H9 (cell line): Measurements from ENCODE around the gene SOCS1. TPM values are rescaled to one million over a fixed set of nuclear protein-coding genes. Genes with fewer than 3 reads are reported as not detected.

Experiments used
- DNase-seq: peaks from one replicate; pipeline ENCODE4 v3.0.0-alpha.2; 2017
- H2AFZ ChIP-seq: one replicate; pipeline ENCODE4 v1.6.1; 2013; ENCODE audit warnings: mild to moderate bottlenecking, low read length, control low read depth, moderate library complexity
- H2AK5ac ChIP-seq: 2 replicates; pipeline ENCODE4 v1.6.1; 2013; ENCODE audit warnings: low read length, control low read depth, mixed read lengths; ENCODE audit not compliant: insufficient read length
- H2BK120ac ChIP-seq: one replicate; pipeline ENCODE4 v1.6.1; 2013; ENCODE audit warnings: low read depth, mild to moderate bottlenecking, low read length, control low read depth, inconsistent platforms; ENCODE audit not compliant: poor library complexity, severe bottlenecking
- H2BK12ac ChIP-seq: 2 replicates; pipeline ENCODE4 v1.6.1; 2013; ENCODE audit warnings: low read length, control low read depth, mixed read lengths, low read depth; ENCODE audit not compliant: insufficient read length
- H2BK15ac ChIP-seq: 2 replicates; pipeline ENCODE4 v1.6.1; 2013; ENCODE audit warnings: low read depth, low read length, control low read depth
- H2BK20ac ChIP-seq: one replicate; pipeline ENCODE4 v1.6.1; 2013; ENCODE audit warnings: low read depth, mild to moderate bottlenecking, low read length, control low read depth, inconsistent platforms; ENCODE audit not compliant: poor library complexity, severe bottlenecking
- H2BK5ac ChIP-seq: 2 replicates; pipeline ENCODE4 v1.6.1; 2013; ENCODE audit warnings: low read length, control low read depth, mixed read lengths; ENCODE audit not compliant: insufficient read length
- H3K14ac ChIP-seq: 2 replicates; pipeline ENCODE4 v1.6.1; 2013; ENCODE audit warnings: low read length, control low read depth; ENCODE audit not compliant: insufficient read depth
- H3K18ac ChIP-seq: 2 replicates; pipeline ENCODE4 v1.6.1; 2013; ENCODE audit warnings: low read depth, mild to moderate bottlenecking, mixed read lengths, low read length, control low read depth; ENCODE audit not compliant: insufficient read length
- H3K23ac ChIP-seq: 2 replicates; pipeline ENCODE4 v1.6.1; 2013; ENCODE audit warnings: low read length, control low read depth, mixed read lengths, low read depth; ENCODE audit not compliant: insufficient read length
- H3K23me2 ChIP-seq: 2 replicates; pipeline ENCODE4 v1.6.1; 2013; ENCODE audit warnings: low read depth, mild to moderate bottlenecking, mixed read lengths, low read length, control low read depth; ENCODE audit not compliant: insufficient read length, poor library complexity, severe bottlenecking
- H3K27ac ChIP-seq: 2 replicates; pipeline ENCODE4 v1.5.1; 2013; ENCODE audit warnings: low read length, control low read depth, mixed read lengths, low read depth; ENCODE audit not compliant: insufficient read length
- H3K27me3 ChIP-seq: 2 replicates; pipeline ENCODE4 v1.6.1; 2013; ENCODE audit warnings: low read length, control low read depth, inconsistent platforms; ENCODE audit not compliant: insufficient read depth
- H3K4ac ChIP-seq: 2 replicates; pipeline ENCODE4 v1.6.1; 2013; ENCODE audit warnings: low read depth, mild to moderate bottlenecking, control low read depth, inconsistent platforms, low read length, moderate library complexity
- H3K4me1 ChIP-seq: 2 replicates; pipeline ENCODE4 v1.6.1; 2013; ENCODE audit warnings: low read length, control low read depth, inconsistent platforms; ENCODE audit not compliant: insufficient read depth
- H3K4me2 ChIP-seq: 2 replicates; pipeline ENCODE4 v1.6.1; 2013; ENCODE audit warnings: low read length, control low read depth, mixed read lengths; ENCODE audit not compliant: insufficient read length, insufficient read depth
- H3K56ac ChIP-seq: 2 replicates; pipeline ENCODE4 v1.6.1; 2013; ENCODE audit warnings: low read depth, mild to moderate bottlenecking, mixed read lengths, low read length, control low read depth; ENCODE audit not compliant: insufficient read length
- H3K79me1 ChIP-seq: 2 replicates; pipeline ENCODE4 v1.6.1; 2013; ENCODE audit warnings: low read depth, mild to moderate bottlenecking, moderate library complexity, low read length, control low read depth, inconsistent platforms; ENCODE audit not compliant: insufficient read depth, poor library complexity, severe bottlenecking
- H3K79me2 ChIP-seq: 2 replicates; pipeline ENCODE4 v1.6.1; 2013; ENCODE audit warnings: low read length, control low read depth, inconsistent platforms; ENCODE audit not compliant: insufficient read depth
- H3K9ac ChIP-seq: 2 replicates; pipeline ENCODE4 v1.6.1; 2013; ENCODE audit warnings: low read length, control low read depth, mixed read lengths; ENCODE audit not compliant: insufficient read length; ENCODE audit errors: extremely low read depth
- H3K9me3 ChIP-seq: one replicate; pipeline ENCODE4 v1.6.1; 2013; ENCODE audit warnings: low read depth, low read length, inconsistent platforms; ENCODE audit not compliant: control insufficient read depth
- H3T11ph ChIP-seq: one replicate; pipeline ENCODE4 v1.6.1; 2013; ENCODE audit warnings: mild to moderate bottlenecking, low read length, control low read depth, inconsistent platforms
- H4K20me1 ChIP-seq: one replicate; pipeline ENCODE4 v1.6.1; 2013; ENCODE audit not compliant: control insufficient read depth, insufficient read length, insufficient read depth
- H4K5ac ChIP-seq: 2 replicates; pipeline ENCODE4 v1.6.1; 2013; ENCODE audit warnings: low read depth, mild to moderate bottlenecking, mixed read lengths, low read length, control low read depth; ENCODE audit not compliant: insufficient read length
- H4K8ac ChIP-seq: replicated peaks from 2 replicates; pipeline ENCODE4 v1.6.1; 2013; ENCODE audit warnings: low read length, control low read depth, mixed read lengths, low read depth; ENCODE audit not compliant: insufficient read length
- H4K91ac ChIP-seq: 2 replicates; pipeline ENCODE4 v1.6.1; 2013; ENCODE audit warnings: low read depth, mild to moderate bottlenecking, moderate library complexity, mixed read lengths, low read length, control low read depth; ENCODE audit not compliant: insufficient read length
- H3K27ac Mint-ChIP-seq, 3 experiments: 2 replicates in 2 of 3; 3 replicates in 1 of 3; pipeline ENCODE4 v1.8.0; 2020 to 2021; ENCODE audit warnings: mixed read lengths in 3 of 3, mild to moderate bottlenecking in 1 of 3, moderate library complexity in 1 of 3
- H3K27me3 Mint-ChIP-seq: 2 replicates; pipeline ENCODE4 v1.8.0; 2021; ENCODE audit warnings: low read depth, mild to moderate bottlenecking, moderate library complexity, mixed read lengths
- H3K36me3 Mint-ChIP-seq, 3 experiments: 2 replicates in 2 of 3; 3 replicates in 1 of 3; pipeline ENCODE4 v1.8.0; 2020 to 2021; ENCODE audit warnings: low read depth in 3 of 3, mixed read lengths in 3 of 3; ENCODE audit not compliant: insufficient read depth in 1 of 3
- H3K4me1 Mint-ChIP-seq, 2 experiments: 2 replicates each; pipeline ENCODE4 v1.8.0; 2020; ENCODE audit warnings: mixed read lengths in 2 of 2
- H3K4me3 Mint-ChIP-seq, 2 experiments: 2 replicates in 1 of 2; 3 replicates in 1 of 2; pipeline ENCODE4 v1.8.0; 2020 to 2021; ENCODE audit warnings: mild to moderate bottlenecking in 2 of 2, mixed read lengths in 2 of 2, moderate library complexity in 1 of 2
- H3K9me3 Mint-ChIP-seq, 2 experiments: 2 replicates in 1 of 2; 3 replicates in 1 of 2; pipeline ENCODE4 v1.8.0; 2020; ENCODE audit warnings: mild to moderate bottlenecking in 2 of 2, mixed read lengths in 2 of 2, moderate library complexity in 1 of 2
- WGBS: extraction: QIAGEN DNeasy Blood & Tissue Kit; methylation state at CpG from one replicate; pipeline ENCODE4 v1.1.7; 2013; ENCODE audit warnings: missing lambda C conversion rate, low lambda C conversion rate, mixed read lengths; ENCODE audit not compliant: insufficient read length; ENCODE audit errors: extremely low coverage; 5-methylcytosine and 5-hydroxymethylcytosine counted together
- total RNA-seq: library from RNA; stranded (reverse); gene quantifications from 2 replicates; pipeline ENCODE4 v1.2.1, GENCODE V29; 2021
- TF ChIP-seq, protein P1 (sequence below): fragments of 200-600 bp; sonication (generic); conservative IDR thresholded peaks from 3 replicates; pipeline ENCODE4 v1.8.0; 2021; ENCODE audit warnings: antibody characterized with exemption, mild to moderate bottlenecking

Gene SOCS1
- total RNA-seq, 1 experiment from 2014 or later = 11.0 TPM

DNA sequence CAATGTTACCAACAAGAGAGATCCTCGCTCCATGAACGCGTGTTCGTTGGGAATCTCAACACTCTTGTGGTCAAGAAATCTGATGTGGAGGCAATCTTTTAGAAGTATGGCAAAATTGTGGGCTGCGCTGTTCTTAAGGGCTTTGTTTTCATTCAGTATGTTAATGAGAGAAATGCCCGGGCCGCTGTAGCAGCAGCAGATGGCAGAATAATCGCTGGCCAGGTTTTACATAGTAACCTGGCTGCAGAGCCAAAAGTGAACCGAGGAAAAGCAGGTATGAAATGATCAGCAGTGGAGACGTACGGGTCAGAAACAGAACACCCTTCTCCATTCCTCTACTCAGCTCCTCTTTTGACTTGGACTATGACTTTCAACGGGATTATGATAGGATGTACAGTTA lies 13.3 kb downstream of the SOCS1 start:
- peaks cover 4 to 5% of the 10 kb centered on the region in 2 experiments; a peak in 2 of 4 replicates for H3K4me1 Mint-ChIP-seq

More for the DNA sequence above, 13.3 kb downstream of the SOCS1 start:
- Histone ChIP-seq H4K5ac (no peak overlapping the region), H3K27ac (no peak overlapping the region), H3K79me1 (no peaks in the 10 kb centered on the region), H3K4me1 (no peaks in the 10 kb centered on the region), H2BK15ac (no peak overlapping the region), H3K18ac (no peak overlapping the region), H2BK20ac (no peak overlapping the region), H2AK5ac (no peak overlapping the region), H3K23ac (no peak overlapping the region), H3K4me2 (no peak overlapping the region), H4K8ac (no peak overlapping the region), H4K91ac (no peak overlapping the region), H2BK12ac (no peak overlapping the region), H3K27me3 (no peaks in the 10 kb centered on the region), H4K20me1 (no peaks in the 10 kb centered on the region), H3K79me2 (no peaks in the 10 kb centered on the region), H3T11ph (no peak overlapping the region), H2BK5ac (no peak overlapping the region), H3K9ac (no peak overlapping the region), H3K14ac (no peak overlapping the region), H2AFZ (no peak overlapping the region), H3K23me2 (no peaks in the 10 kb centered on the region), H2BK120ac (no peak overlapping the region), H3K9me3 (no peaks in the 10 kb centered on the region), H3K4ac (no peak overlapping the region), H3K56ac (no peak overlapping the region)
- no peak for DNase-seq
- Mint-ChIP-seq H3K9me3 (no peaks in the 10 kb centered on the region), H3K27me3 (peaks cover 1% of the 10 kb centered on the region; the same call in 1 of the 2 replicates), H3K36me3 (no peaks in the 10 kb centered on the region; a peak in 1 of 7 replicates), H3K27ac (no peak overlapping the region), H3K4me3 (no peak overlapping the region)
- WGBS = no CpG with 5 or more reads among the region's 12 CpGs
- TF ChIP-seq, protein P1, sequence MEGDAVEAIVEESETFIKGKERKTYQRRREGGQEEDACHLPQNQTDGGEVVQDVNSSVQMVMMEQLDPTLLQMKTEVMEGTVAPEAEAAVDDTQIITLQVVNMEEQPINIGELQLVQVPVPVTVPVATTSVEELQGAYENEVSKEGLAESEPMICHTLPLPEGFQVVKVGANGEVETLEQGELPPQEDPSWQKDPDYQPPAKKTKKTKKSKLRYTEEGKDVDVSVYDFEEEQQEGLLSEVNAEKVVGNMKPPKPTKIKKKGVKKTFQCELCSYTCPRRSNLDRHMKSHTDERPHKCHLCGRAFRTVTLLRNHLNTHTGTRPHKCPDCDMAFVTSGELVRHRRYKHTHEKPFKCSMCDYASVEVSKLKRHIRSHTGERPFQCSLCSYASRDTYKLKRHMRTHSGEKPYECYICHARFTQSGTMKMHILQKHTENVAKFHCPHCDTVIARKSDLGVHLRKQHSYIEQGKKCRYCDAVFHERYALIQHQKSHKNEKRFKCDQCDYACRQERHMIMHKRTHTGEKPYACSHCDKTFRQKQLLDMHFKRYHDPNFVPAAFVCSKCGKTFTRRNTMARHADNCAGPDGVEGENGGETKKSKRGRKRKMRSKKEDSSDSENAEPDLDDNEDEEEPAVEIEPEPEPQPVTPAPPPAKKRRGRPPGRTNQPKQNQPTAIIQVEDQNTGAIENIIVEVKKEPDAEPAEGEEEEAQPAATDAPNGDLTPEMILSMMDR = no peak
